HEK293T (cell line): ENCODE measurements around the gene CRADD.

Experiments used
- CTCF ChIA-PET: fragments of 350-600 bp; formaldehyde crosslinking; extraction: SDS; loops from one replicate; lab custom pipeline; 2021; ENCODE audit warnings: antibody characterized with exemption, inconsistent platforms; lab: Yijun Ruan, JAX
- POLR2A ChIA-PET: fragments of 350-600 bp; formaldehyde crosslinking; extraction: SDS; loops from one replicate; lab custom pipeline; 2020; ENCODE audit warnings: antibody characterized with exemption, inconsistent platforms; lab: Yijun Ruan, JAX
- DNase-seq: peaks from one replicate; pipeline ENCODE4 v3.0.0; 2012; ENCODE audit warnings: mixed read lengths; ENCODE audit errors: extremely low spot score
- ARNT ChIP-seq: fragments of 450-650 bp; IDR thresholded peaks from 2 replicates; pipeline ENCODE4 v1.6.1; 2017; ENCODE audit warnings: mild to moderate bottlenecking
- BHLHE40 ChIP-seq: fragments of 450-650 bp; IDR thresholded peaks from 2 replicates; pipeline ENCODE4 v1.6.1; 2016; ENCODE audit warnings: mild to moderate bottlenecking, moderate library complexity, borderline replicate concordance
- CTBP1 ChIP-seq: fragments of 450-650 bp; IDR thresholded peaks from 2 replicates; pipeline ENCODE4 v1.6.1; 2016; ENCODE audit warnings: borderline replicate concordance
- ELF4 ChIP-seq: fragments of 450-650 bp; IDR thresholded peaks from 2 replicates; pipeline ENCODE4 v1.6.1; 2017; ENCODE audit warnings: antibody characterized with exemption
- FOXA1 ChIP-seq: fragments of 450-650 bp; IDR thresholded peaks from 2 replicates; pipeline ENCODE4 v1.6.1; 2016; ENCODE audit warnings: mild to moderate bottlenecking
- FOXK2 ChIP-seq: fragments of 450-650 bp; IDR thresholded peaks from 2 replicates; pipeline ENCODE4 v1.6.1; 2016; ENCODE audit warnings: mild to moderate bottlenecking
- FOXM1 ChIP-seq: fragments of 450-650 bp; IDR thresholded peaks from 2 replicates; pipeline ENCODE4 v1.6.1; 2017; ENCODE audit warnings: mild to moderate bottlenecking, borderline replicate concordance
- HDGF ChIP-seq: fragments of 450-650 bp; IDR thresholded peaks from 2 replicates; pipeline ENCODE4 v1.6.1; 2017; ENCODE audit warnings: antibody characterized with exemption, borderline replicate concordance
- L3MBTL2 ChIP-seq: fragments of 450-650 bp; conservative IDR thresholded peaks from 2 replicates; pipeline ENCODE4 v1.6.1; 2016; ENCODE audit warnings: mild to moderate bottlenecking
- LEF1 ChIP-seq: fragments of 450-650 bp; IDR thresholded peaks from 2 replicates; pipeline ENCODE4 v1.6.1; 2017; ENCODE audit warnings: mild to moderate bottlenecking, borderline replicate concordance
- NFRKB ChIP-seq: fragments of 450-650 bp; IDR thresholded peaks from 2 replicates; pipeline ENCODE4 v1.6.1; 2016; ENCODE audit warnings: mild to moderate bottlenecking, moderate library complexity
- SP1 ChIP-seq: fragments of 450-650 bp; IDR thresholded peaks from 2 replicates; pipeline ENCODE4 v1.6.1; 2017
- SUZ12 ChIP-seq: fragments of 450-650 bp; IDR thresholded peaks from 2 replicates; pipeline ENCODE4 v1.6.1; 2016; ENCODE audit warnings: mild to moderate bottlenecking
- TARDBP ChIP-seq: fragments of 450-650 bp; IDR thresholded peaks from 2 replicates; pipeline ENCODE4 v1.6.1; 2016
- ZNF384 ChIP-seq: fragments of 450-650 bp; IDR thresholded peaks from 2 replicates; pipeline ENCODE4 v1.6.1; 2016
- TF ChIP-seq, protein P1 (sequence below): fragments of 450-650 bp; IDR thresholded peaks from 2 replicates; pipeline ENCODE4 v1.6.1; 2016

Gene CRADD

DNA sequence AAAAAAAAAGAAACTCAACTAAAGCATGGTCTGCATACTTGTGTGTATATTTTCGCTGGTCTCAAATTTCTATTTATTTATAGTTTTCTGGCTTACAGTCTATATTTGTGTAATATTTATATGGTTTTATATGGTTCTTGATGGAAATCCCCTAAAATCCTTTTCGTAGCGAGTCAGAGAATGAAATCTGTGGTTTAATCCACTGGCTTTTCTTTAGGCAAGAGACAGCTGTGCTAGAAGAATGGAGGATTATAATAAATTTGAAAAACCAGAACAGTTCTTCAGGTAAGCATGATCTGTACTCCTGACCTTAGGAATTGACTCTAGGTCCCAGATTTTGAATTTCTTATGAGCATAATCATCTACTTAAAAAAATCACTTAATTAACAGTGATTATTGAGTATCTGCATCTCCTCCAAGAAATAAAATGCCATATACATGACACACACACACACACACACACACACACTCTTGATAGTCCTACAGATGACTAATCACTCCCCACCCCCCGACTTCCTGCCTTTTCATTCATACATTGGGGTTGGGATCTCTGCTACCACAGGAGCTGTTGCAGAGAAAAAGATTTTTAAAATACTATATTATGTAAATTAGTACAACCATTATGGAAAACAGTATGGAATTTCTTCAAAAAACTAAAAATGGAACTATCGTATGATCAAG lies 113.4 kb downstream of the CRADD start:
- DNase-seq = no peak
- ChIA-PET CTCF (interaction anchor here (1.6 kb wide), 1 partner anchor 24 kb away, joined by 3 read pairs; no protein-coding TSS in a partner anchor), POLR2A (no interaction called here)
- TF ChIP-seq, protein P1, sequence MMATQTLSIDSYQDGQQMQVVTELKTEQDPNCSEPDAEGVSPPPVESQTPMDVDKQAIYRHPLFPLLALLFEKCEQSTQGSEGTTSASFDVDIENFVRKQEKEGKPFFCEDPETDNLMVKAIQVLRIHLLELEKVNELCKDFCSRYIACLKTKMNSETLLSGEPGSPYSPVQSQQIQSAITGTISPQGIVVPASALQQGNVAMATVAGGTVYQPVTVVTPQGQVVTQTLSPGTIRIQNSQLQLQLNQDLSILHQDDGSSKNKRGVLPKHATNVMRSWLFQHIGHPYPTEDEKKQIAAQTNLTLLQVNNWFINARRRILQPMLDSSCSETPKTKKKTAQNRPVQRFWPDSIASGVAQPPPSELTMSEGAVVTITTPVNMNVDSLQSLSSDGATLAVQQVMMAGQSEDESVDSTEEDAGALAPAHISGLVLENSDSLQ = no peak
- no peak for TF ChIP-seq TARDBP
- no peak for TF ChIP-seq FOXA1
- no peak for TF ChIP-seq CTBP1
- no peak for TF ChIP-seq L3MBTL2
- TF ChIP-seq NFRKB = no peak
- no peak for TF ChIP-seq FOXM1
- no peak for TF ChIP-seq FOXK2
- no peak for TF ChIP-seq ZNF384
- no peak for TF ChIP-seq HDGF
- TF ChIP-seq LEF1 = no peak
- no peak for TF ChIP-seq BHLHE40
- no peak for TF ChIP-seq ARNT
- no peak for TF ChIP-seq SP1
- no peak for TF ChIP-seq ELF4
- no peak for TF ChIP-seq SUZ12

DNA sequence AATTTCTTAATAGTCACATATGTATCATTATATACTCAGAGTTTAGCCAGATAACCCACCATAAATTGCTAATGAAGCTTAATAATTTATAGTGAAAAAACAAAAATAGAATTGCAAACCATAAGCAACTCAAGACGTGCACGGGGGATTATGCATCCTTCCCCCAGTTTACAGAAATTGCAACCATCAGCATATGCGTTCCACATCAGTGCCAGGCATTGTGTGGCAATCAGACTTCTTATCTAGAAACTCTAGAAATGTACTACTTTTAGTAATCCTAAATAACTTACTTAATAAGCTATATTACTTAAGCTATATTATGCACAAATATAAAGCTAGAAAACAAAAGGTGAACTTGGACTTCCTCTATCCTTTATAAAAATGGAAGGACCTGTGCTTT lies 115.8 kb downstream of the CRADD start:
- no peak for TF ChIP-seq HDGF
- TF ChIP-seq ZNF384 = no peak
- TF ChIP-seq TARDBP = no peak
- no peak for TF ChIP-seq ELF4
- no peak for DNase-seq
- ChIA-PET POLR2A (no interaction called here), CTCF (no interaction called here)

DNA sequence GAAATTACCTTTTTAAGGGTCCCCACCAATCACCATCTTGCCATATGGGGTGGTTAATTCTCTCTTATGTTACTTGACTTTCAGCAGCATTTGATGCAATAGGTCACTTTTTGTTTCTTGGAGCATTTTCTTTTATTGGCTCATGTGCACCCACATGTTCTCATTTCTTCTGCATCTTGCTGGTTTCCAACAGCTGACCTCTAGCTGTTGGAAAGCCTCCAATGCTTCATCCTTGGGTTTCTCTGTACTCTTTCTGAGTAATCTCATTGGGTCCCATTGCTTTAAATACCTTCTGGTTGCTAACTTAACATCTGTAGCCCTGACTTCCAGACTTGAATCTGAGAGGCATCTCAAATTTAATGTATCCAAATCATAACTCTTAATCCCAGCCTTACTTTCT lies 116.8 kb downstream of the CRADD start:
- TF ChIP-seq, protein P1 = no peak
- no peak for TF ChIP-seq LEF1
- TF ChIP-seq TARDBP = no peak
- TF ChIP-seq L3MBTL2 = no peak
- no peak for TF ChIP-seq FOXK2
- no peak for TF ChIP-seq SP1
- ChIA-PET CTCF (no interaction called here), POLR2A (no interaction called here)
- no peak for DNase-seq

DNA sequence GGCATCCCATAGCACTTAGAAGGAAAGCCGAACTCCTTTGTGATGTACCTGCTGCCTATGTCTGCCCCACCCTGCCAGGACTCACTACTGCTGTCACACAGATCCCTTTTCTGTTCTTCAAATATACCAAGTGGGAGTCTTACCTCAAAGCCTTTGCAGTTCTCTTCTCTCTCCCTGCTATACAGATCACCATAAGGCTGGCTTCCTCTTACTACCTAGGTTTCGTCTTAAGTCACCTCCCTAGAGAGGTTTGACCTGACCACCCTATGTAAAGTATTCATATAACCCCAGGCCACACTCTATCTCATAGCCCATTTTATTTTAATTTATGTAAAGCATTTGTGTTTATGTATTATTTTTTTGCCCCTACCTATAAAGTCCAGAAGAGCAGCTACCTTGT lies 117.6 kb downstream of the CRADD start:
- no peak for DNase-seq
- ChIA-PET CTCF (no interaction called here), POLR2A (no interaction called here)
- no peak for TF ChIP-seq FOXA1

DNA sequence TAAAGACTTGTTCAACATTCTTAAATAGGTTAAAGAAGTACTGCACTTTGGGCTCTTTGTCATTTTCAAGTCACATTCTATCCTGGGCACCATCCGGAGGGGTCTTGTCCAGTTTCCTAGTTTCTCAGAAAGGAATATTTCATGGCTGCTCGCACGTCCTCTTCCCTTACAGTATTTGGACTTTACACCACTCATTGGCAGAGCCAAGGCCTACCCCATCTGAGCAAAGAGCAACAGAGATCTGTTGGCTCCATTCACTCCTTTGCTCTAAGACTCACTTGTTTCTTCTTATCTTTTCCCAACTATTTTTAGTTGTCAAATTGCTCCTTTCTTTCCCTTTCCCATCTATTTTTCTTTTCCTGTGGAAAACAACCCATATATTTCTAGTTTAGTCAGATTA lies 118.2 kb downstream of the CRADD start:
- DNase-seq = no peak
- POLR2A ChIA-PET = no interaction called here
- TF ChIP-seq NFRKB (no peak), FOXM1 (no peak), L3MBTL2 (no peak), FOXK2 (no peak), CTBP1 (no peak), ELF4 (no peak), ZNF384 (no peak), SUZ12 (no peak), ARNT (no peak), TARDBP (no peak), FOXA1 (no peak)
- TF ChIP-seq, protein P1 = no peak
- CTCF ChIA-PET = no interaction called here

DNA sequence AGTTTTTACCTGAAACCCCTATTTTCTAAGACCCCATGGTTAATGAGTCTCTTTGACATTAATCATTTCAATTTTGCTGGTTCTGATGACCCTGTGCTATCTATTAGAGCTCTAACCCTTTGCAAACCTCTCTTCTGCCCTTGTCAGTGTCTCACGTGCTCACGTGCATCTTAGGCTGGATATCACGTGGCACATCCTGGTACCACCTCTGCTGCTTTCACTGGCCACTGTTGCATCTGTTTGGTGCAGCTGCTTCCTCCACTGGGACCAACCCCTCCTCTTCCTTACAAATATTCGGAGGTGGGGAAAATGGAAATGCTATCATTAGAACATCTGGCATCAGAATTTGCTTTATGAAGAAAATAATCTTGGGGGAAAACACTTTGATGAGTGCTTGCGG lies 119.6 kb downstream of the CRADD start:
- TF ChIP-seq SP1 = no peak
- no peak for TF ChIP-seq ARNT
- TF ChIP-seq HDGF = no peak
- no peak for TF ChIP-seq BHLHE40
- TF ChIP-seq SUZ12 = no peak
- no peak for TF ChIP-seq NFRKB
- no peak for TF ChIP-seq ELF4
- no peak for TF ChIP-seq LEF1
- no peak for TF ChIP-seq FOXM1
- TF ChIP-seq, protein P1 = no peak
- no peak for TF ChIP-seq L3MBTL2
- no peak for TF ChIP-seq TARDBP
- no peak for TF ChIP-seq FOXK2
- no peak for TF ChIP-seq CTBP1
- TF ChIP-seq ZNF384 = no peak
- TF ChIP-seq FOXA1 = no peak
- POLR2A ChIA-PET = no interaction called here
- CTCF ChIA-PET = no interaction called here
- DNase-seq = no peak
